Upper lobe of left lung (tissue), 6 donors: ENCODE results near the gene ARMC12. TPM values are rescaled to one million over a fixed set of nuclear protein-coding genes. Genes with fewer than 3 reads are reported as not detected.

Source experiments
- ATAC-seq, 2 donors: fragments of 200-7000 bp; cut with Tn5 transposase; one replicate each; pipeline ENCODE4 v1.9.1; 2022; ENCODE audit warnings: mild to moderate bottlenecking in 2 of 2, moderate library complexity in 2 of 2; ENCODE audit not compliant: low FRiP score in 2 of 2
- DNase-seq, 2 donors: peaks; one replicate each; pipeline ENCODE4 v3.0.0-alpha.2; 2019 to 2020
- H3K27ac ChIP-seq, 4 donors: fragments of 200-600 bp; sonication (generic); one replicate each; pipeline ENCODE4 v1.5.1; 2016 to 2019
- H3K27me3 ChIP-seq, 4 donors: fragments of 200-600 bp; sonication (generic); one replicate each; pipeline ENCODE4 v1.5.1; 2017 to 2019
- H3K36me3 ChIP-seq, 4 donors: fragments of 200-600 bp; sonication (generic); one replicate each; pipeline ENCODE4 v1.5.1; 2016 to 2019
- H3K4me1 ChIP-seq, 4 donors: fragments of 200-600 bp; sonication (generic); one replicate each; pipeline ENCODE4 v1.5.1; 2018 to 2019
- H3K4me3 ChIP-seq, 4 donors: fragments of 200-600 bp; sonication (generic); one replicate each; pipeline ENCODE4 v1.5.1; 2017 to 2019; ENCODE audit warnings: mild to moderate bottlenecking in 2 of 4, moderate library complexity in 1 of 4
- H3K9me3 ChIP-seq, 4 donors: fragments of 200-600 bp; sonication (generic); one replicate each; pipeline ENCODE4 v1.5.1; 2018 to 2019
- EP300 ChIP-seq, 4 donors: sonication (generic); formaldehyde crosslinking; IDR thresholded peaks; one replicate each; pipeline ENCODE4 v1.5.1; 2017; ENCODE audit warnings: antibody characterized with exemption in 4 of 4, control low read depth in 2 of 4
- POLR2A ChIP-seq, 4 donors: fragments of 450-650 bp; IDR thresholded peaks; one replicate each; pipeline ENCODE4 v1.5.1; 2016 to 2017; ENCODE audit warnings: antibody characterized with exemption in 4 of 4, mild to moderate bottlenecking in 2 of 4
- POLR2AphosphoS5 ChIP-seq, 2 donors: sonication (generic); formaldehyde crosslinking; IDR thresholded peaks; one replicate each; pipeline ENCODE4 v1.5.1; 2017; ENCODE audit warnings: antibody characterized with exemption in 2 of 2
- WGBS, 2 donors: methylation state at CpG; one replicate each; pipeline ENCODE4 v1.1.5; 2017 to 2018; 5-methylcytosine and 5-hydroxymethylcytosine counted together
- total RNA-seq, 6 donors: library from RNA; depleted of rRNA in 4 of 6; stranded (reverse); fragments of >200 nt in 4 of 6; gene quantifications; one replicate each; pipeline versions ENCODE4 v1.1.0 to v1.2.1, GENCODE V29; 2016 to 2021
- TF ChIP-seq, protein P1 (sequence below), 6 experiments: fragments of 450-650 bp in 4 of 6; fragments of 200-600 bp in 2 of 6; sonication (generic) in 2 of 6; IDR thresholded peaks; one replicate each; pipeline ENCODE4 v1.5.1; 2016 to 2019; ENCODE audit warnings: antibody characterized with exemption in 6 of 6
- donor health status: DM: no; HTN: no; CAD: no; lungs with moderate emphysema.
- donor health status: DM: no; HTN: yes; CAD: no; lungs with severe emphysema.

Gene ARMC12
- total RNA-seq, 6 donors from 2014 or later = 0.46 to 6.3 (median 0.74) TPM; not detected in 1

DNA sequence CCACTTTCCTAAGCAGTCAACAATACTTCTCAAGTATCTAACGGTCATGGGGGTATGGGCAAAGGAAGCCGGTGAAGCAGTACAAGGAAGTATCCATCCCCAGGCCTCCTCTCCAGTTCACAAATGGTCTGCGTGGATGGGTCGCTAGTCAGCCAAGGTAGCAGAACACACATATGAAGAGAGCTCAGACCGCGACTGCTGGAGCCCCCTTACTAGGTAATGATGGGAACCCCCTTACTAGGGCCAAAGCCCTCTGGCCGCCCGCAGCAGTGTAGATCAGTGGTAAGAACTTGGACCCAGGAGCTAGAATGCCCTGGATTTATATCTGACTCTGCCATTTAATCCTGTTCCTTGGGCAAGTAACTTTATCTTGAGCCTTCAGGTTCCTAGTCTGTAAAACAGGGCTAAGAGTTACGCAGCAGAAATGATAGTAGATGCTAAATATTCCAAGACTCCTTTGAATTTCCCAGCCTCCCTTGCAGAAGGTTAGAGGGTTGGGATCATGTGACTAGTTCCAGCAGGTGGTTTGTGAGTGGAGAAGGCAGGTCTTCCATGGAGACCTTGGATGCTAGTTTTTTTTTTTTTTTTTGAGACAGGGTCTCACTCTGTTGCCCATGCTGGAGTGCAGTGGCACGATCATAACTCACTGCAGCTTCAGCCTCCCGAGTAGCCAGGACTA lies 37.4 kb downstream of the ARMC12 start:
- DNase-seq = no peak
- Histone ChIP-seq H3K27ac (no peak overlapping the region), H3K4me3 (no peak overlapping the region), H3K4me1 (peaks cover 5 to 12% (median 7%) of the 10 kb centered on the region in 4 donors), H3K27me3 (peaks cover 0 to 5% (median 3%) of the 10 kb centered on the region in 4 donors), H3K9me3 (no peaks in the 10 kb centered on the region), H3K36me3 (no peaks in the 10 kb centered on the region)
- ATAC-seq = no peak
- TF ChIP-seq POLR2A (IDR thresholded peaks at IDR 0.05) = no peak
- TF ChIP-seq EP300 (IDR thresholded peaks at IDR 0.05) = no peak
- TF ChIP-seq POLR2AphosphoS5 (IDR thresholded peaks at IDR 0.05) = no peak
- TF ChIP-seq, protein P1, sequence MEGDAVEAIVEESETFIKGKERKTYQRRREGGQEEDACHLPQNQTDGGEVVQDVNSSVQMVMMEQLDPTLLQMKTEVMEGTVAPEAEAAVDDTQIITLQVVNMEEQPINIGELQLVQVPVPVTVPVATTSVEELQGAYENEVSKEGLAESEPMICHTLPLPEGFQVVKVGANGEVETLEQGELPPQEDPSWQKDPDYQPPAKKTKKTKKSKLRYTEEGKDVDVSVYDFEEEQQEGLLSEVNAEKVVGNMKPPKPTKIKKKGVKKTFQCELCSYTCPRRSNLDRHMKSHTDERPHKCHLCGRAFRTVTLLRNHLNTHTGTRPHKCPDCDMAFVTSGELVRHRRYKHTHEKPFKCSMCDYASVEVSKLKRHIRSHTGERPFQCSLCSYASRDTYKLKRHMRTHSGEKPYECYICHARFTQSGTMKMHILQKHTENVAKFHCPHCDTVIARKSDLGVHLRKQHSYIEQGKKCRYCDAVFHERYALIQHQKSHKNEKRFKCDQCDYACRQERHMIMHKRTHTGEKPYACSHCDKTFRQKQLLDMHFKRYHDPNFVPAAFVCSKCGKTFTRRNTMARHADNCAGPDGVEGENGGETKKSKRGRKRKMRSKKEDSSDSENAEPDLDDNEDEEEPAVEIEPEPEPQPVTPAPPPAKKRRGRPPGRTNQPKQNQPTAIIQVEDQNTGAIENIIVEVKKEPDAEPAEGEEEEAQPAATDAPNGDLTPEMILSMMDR (IDR thresholded peaks at IDR 0.05) = no peak
- 78 to 86% methylated on average over 10 to 11 of the region's 11 CpGs for WGBS, 2 donors

DNA sequence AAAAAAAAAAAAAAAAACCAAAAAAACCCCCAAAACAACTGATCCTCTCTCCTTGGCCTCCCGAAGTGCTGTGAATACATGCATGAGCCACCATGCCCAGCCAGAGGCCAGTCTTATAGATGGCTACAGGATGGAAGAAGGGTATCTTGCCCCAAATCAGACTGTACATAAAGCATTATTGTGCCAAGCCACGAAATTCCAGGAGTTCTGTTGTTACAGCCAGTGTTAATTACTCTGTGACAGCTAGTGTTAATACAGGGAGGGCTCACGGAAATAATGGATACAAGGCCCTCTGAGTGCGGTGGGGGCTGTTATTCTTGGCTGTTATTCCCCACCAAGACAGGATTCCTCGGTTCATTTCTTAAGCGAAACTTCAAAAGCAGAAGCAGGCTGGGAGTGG lies 38.2 kb downstream of the ARMC12 start:
- Histone ChIP-seq H3K27me3 (peaks cover 0 to 5% (median 3%) of the 10 kb centered on the region in 4 donors), H3K36me3 (no peaks in the 10 kb centered on the region), H3K9me3 (no peaks in the 10 kb centered on the region), H3K27ac (no peak overlapping the region), H3K4me3 (no peak overlapping the region), H3K4me1 (peaks cover 5 to 12% (median 7%) of the 10 kb centered on the region in 4 donors)
- 77 to 86% methylated on average over 6 of the region's 6 CpGs for WGBS, 2 donors
- TF ChIP-seq, protein P1 (IDR thresholded peaks at IDR 0.05) = no peak
- TF ChIP-seq POLR2AphosphoS5 (IDR thresholded peaks at IDR 0.05) (no peak), EP300 (IDR thresholded peaks at IDR 0.05) (no peak), POLR2A (IDR thresholded peaks at IDR 0.05) (no peak)
- ATAC-seq (no peak), DNase-seq (no peak)

DNA sequence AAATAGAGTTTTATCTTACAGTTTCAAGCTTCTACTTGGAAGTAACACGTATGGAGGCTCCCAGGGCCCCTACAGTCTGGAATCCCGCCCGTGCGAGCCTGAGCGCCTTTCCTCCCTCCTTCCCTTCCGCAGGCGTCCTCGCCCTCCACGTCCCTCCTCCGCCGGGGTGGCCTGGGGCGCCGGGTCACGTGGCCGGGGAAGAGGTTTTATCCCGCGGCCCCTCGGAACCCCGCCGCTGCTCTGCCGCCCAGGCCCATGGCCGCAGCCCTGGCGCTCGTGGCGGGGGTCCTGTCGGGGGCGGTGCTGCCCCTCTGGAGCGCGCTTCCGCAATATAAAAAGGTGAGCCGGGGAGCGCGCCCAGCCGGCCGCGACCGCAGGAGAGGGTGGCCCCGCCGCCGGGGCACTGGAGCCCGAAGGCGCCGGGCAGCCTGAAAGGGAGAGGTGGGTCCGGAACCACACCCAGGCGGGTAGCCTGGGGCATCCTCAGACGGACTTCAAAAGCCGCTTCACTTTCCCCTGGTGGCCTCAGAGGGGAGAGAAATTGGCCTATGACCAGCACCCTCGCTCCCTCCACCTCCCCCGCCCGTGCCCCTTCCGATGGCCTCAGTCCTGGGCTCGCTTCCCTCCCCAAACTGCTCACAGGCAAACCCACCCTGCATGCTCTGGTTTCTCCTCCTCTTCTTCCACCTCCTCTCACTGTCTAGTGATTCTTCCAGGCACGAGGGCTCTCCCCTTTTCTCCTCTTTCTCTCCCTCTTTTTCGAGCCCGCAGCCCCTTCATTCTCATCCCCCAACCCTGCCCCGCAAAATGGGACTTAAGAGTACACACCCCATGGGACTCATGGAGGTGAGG lies 39.8 kb downstream of the ARMC12 start, which contains the start of gene CLPSL2:
Gene CLPSL2, plus strand, starts transcription at position 235 of the 852 bp plus-strand sequence. Its CDS starts 21 bp downstream, at position 256.
- Histone ChIP-seq H3K27ac (no peak within 1 kb of the TSS), H3K36me3 (no peaks in the 10 kb centered on the region), H3K9me3 (no peaks in the 10 kb centered on the region), H3K27me3 (peaks cover 0 to 5% (median 3%) of the 10 kb centered on the region in 4 donors), H3K4me3 (peak within 1 kb of the TSS in 3 of 4 donors; percentile 36 to 48 (median 45)), H3K4me1 (peaks cover 5 to 12% (median 7%) of the 10 kb centered on the region in 4 donors)
- TF ChIP-seq POLR2AphosphoS5 (IDR thresholded peaks at IDR 0.05) (no peak), EP300 (IDR thresholded peaks at IDR 0.05) (no peak), POLR2A (IDR thresholded peaks at IDR 0.05) (no peak)
- TF ChIP-seq, protein P1 (IDR thresholded peaks at IDR 0.05) = no peak
- DNase-seq (peak in 1 of 2 donors; percentile 87), ATAC-seq (peak in 1 of 2 donors; percentile 48)
- WGBS, 2 donors = 6 to 10% methylated on average over 13 to 48 of the region's 56 CpGs

DNA sequence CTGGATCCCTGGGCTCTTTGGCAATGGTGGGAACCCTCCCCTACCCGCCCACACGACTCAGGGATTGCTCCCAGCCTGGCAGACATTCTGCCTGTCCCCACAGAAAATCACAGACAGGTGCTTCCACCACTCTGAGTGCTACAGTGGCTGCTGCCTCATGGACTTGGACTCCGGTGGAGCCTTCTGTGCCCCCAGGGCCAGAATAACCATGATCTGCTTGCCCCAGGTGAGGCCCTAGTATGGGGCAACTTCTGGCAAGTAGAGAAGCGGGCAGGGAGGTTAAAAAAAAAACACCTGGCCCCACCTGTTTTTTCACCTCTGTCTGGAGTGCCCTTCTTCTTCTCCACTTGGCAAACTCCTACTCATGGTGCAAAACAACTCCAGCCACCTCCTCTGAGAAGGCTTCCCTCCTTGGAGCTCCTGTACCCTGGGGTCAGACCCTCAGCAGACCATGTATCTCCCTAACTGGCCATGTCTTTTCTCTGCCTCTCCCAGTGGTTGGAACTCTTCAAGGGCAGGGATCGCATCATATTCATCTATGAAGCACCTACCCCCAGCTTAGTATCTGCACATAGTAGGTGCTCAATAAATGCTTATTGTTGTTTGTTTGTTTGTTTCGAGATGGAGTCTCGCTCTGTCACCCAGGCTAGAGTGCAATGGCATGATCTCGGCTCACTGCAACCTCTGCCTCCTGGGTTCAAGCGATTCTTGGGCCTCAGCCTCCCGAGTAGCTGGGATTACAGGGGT lies 40.7 kb downstream of the ARMC12 start:
- Histone ChIP-seq H3K4me3 (no peak overlapping the region), H3K4me1 (peaks cover 5 to 12% (median 7%) of the 10 kb centered on the region in 4 donors), H3K9me3 (no peaks in the 10 kb centered on the region), H3K27me3 (peaks cover 0 to 5% (median 3%) of the 10 kb centered on the region in 4 donors), H3K36me3 (no peaks in the 10 kb centered on the region), H3K27ac (no peak overlapping the region)
- 84 to 86% methylated on average over 8 to 10 of the region's 10 CpGs for WGBS, 2 donors
- TF ChIP-seq, protein P1 (IDR thresholded peaks at IDR 0.05) = no peak
- TF ChIP-seq EP300 (IDR thresholded peaks at IDR 0.05) = no peak
- DNase-seq = no peak
- ATAC-seq = no peak
